ENCODE measurements around the gene EFNA5.

EFNA5 gene

DNA sequence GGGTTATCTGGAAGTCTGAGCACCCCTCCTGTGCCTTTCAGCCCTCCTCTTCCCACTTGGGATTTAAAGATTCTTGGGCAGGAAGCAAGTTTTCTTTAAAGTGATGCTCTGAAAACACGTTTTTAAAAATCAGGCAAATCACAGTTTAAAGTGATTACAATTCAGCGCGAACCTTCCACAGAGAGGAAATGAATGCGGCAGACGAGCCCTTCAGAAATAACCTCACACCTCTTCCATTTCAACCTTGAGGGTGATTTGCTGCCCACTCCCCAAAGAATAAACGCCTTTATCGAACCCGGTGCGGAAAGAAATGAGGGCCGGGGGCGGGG, 2.3 kb upstream of the EFNA5 start:
- H3K27me3 ChIP-seq (ENCODE audit: control insufficient read depth in 1 of 2, insufficient read depth in 2 of 2, low read length in 2 of 2) = peaks cover 9 to 19% of the 10 kb centered on the region in 2 donors
- H3K4me3 ChIP-seq (ENCODE audit: low read length in 2 of 2) = peak overlapping the region; percentile 81 to 93
- H3K36me3 ChIP-seq (ENCODE audit: control insufficient read depth in 2 of 2, insufficient read depth in 2 of 2, low read length in 2 of 2) = no peaks in the 10 kb centered on the region
- peak overlapping the region in 1 of 2 donors; percentile 46 for H3K9ac ChIP-seq (ENCODE audit: low read length in 2 of 2)
- H3K27ac ChIP-seq (ENCODE audit: low read length) = no peak overlapping the region
- peaks cover 22% of the 10 kb centered on the region for H3K4me1 ChIP-seq (ENCODE audit: control insufficient read depth, insufficient read depth, low read length)
- no peaks in the 10 kb centered on the region for H3K9me3 ChIP-seq (ENCODE audit: control insufficient read depth in 2 of 2, low read length in 2 of 2)

DNA sequence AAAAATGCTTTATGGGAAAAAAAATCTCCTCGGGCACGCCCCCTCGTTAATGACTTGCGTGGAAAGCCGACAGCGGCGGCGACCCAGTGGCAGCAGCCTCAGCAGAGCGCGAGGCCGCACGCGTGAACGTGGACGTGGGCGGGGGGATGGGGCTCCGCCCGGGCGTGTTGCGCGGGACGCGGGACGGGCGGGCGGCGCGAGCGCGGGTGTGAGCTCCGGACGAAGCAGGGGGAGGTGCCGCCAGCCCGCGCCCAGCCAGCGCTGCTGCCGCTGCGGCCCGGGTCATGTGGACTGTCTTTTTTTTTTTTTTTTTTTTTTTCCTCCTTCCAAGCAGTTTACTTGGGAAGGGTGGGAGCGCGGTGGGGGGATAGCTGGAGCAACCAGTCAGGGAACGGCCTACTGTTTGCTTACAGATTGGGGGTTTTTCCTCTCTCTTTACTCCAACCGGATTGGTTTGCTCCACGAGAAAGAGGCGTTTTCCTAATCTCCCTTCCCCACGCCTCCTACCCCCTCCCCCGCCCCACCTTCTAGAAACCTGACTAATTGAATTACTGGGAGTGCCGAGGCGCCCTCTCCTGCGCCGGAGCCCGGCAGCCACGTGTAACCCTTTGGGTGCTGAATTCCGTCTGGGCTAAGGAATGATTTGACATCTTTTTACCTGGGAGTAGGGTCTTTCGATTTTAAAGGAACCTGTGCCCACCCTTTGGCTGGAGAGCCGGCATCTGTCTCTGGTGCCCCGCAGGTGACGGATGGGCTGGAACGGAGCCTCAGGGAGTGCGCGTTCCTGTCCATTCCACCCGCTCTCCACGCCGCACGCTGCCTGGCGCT, 1.7 kb upstream of the EFNA5 start:
- Histone ChIP-seq H3K9me3 (ENCODE audit: control insufficient read depth in 2 of 2, low read length in 2 of 2) (no peaks in the 10 kb centered on the region), H3K9ac (ENCODE audit: low read length in 2 of 2) (peak overlapping the region; percentile 36 to 58), H3K4me3 (ENCODE audit: low read length in 2 of 2) (peak overlapping the region; percentile 81 to 93), H3K27ac (ENCODE audit: low read length) (no peak overlapping the region), H3K4me1 (ENCODE audit: control insufficient read depth, insufficient read depth, low read length) (peaks cover 22% of the 10 kb centered on the region), H3K36me3 (ENCODE audit: control insufficient read depth in 2 of 2, insufficient read depth in 2 of 2, low read length in 2 of 2) (no peaks in the 10 kb centered on the region), H3K27me3 (ENCODE audit: control insufficient read depth in 1 of 2, insufficient read depth in 2 of 2, low read length in 2 of 2) (peaks cover 9 to 19% of the 10 kb centered on the region in 2 donors)

DNA sequence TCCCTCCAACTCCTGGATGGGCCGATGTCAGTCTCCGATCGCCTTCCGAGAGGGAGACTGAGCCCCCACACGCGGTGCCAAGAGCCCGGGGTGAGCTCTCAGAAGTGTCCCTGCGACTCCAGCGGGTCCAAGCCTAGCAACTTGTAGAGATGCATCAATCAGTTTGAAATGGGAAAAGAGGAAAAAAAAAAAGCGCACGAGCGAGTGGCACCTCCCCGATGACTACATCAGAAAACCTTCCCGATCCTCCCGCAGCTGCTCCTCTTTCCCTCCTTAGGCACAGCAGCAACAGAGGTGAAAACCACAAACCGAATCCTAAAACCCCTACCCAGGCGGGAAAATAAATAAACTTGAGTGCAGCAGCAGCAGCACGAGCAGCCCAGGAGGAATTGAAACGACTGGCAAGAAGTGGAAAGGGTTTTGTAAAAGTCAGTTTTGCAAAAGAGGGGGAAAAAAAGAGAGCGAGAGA, 1.0 kb upstream of the EFNA5 start:
- peak overlapping the region; percentile 81 to 93 for H3K4me3 ChIP-seq (ENCODE audit: low read length in 2 of 2)
- H3K36me3 ChIP-seq (ENCODE audit: control insufficient read depth in 2 of 2, insufficient read depth in 2 of 2, low read length in 2 of 2) = no peaks in the 10 kb centered on the region
- H3K4me1 ChIP-seq (ENCODE audit: control insufficient read depth, insufficient read depth, low read length) = peaks cover 22% of the 10 kb centered on the region
- H3K27me3 ChIP-seq (ENCODE audit: control insufficient read depth in 1 of 2, insufficient read depth in 2 of 2, low read length in 2 of 2) = peaks cover 9 to 19% of the 10 kb centered on the region in 2 donors
- no peaks in the 10 kb centered on the region for H3K9me3 ChIP-seq (ENCODE audit: control insufficient read depth in 2 of 2, low read length in 2 of 2)
- no peak overlapping the region for H3K27ac ChIP-seq (ENCODE audit: low read length)
- peak overlapping the region in 1 of 2 donors; percentile 58 for H3K9ac ChIP-seq (ENCODE audit: low read length in 2 of 2)

DNA sequence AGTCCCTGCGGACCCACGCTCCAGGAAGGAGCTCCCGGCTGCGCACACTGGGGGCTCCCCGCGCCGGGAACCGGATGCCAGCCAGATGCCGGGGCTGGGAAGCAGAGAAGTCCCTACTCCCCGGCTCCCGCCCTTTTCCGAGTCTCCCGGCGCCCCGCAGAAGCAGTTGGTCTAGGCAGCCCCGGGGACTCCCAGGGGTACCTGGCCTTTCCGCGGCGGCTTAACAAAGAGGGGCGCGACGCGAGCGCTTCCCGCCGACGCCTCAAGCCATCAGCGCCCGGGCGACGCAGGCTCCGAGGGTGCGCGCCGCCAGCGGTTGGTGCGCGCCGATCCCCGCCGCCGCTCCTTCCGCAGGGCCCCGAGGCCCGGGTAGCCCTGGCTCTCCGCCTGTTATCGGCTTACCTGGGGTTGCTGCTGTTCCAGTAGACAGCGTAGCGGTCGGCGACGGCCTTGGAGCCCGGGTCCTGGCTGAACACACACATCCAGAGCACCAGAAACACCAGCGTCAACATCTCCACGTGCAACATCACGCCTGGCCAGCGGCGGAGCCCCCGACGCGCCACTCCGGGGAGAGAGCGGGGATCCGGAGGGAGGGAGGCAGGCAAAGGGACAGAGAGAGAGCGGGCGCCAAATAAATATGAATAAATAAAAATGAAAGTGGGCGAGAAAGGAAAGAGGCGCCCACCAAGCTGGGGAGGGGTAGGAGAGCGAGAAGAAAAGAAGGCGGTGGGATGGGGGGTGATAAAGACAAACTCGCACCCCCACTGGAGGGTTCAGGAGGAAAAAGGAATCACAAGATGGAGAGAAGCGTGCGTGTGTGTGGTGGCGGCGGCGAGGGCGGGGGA, 428 bp downstream of the EFNA5 start:
- peaks cover 22% of the 10 kb centered on the region for H3K4me1 ChIP-seq (ENCODE audit: control insufficient read depth, insufficient read depth, low read length)

DNA sequence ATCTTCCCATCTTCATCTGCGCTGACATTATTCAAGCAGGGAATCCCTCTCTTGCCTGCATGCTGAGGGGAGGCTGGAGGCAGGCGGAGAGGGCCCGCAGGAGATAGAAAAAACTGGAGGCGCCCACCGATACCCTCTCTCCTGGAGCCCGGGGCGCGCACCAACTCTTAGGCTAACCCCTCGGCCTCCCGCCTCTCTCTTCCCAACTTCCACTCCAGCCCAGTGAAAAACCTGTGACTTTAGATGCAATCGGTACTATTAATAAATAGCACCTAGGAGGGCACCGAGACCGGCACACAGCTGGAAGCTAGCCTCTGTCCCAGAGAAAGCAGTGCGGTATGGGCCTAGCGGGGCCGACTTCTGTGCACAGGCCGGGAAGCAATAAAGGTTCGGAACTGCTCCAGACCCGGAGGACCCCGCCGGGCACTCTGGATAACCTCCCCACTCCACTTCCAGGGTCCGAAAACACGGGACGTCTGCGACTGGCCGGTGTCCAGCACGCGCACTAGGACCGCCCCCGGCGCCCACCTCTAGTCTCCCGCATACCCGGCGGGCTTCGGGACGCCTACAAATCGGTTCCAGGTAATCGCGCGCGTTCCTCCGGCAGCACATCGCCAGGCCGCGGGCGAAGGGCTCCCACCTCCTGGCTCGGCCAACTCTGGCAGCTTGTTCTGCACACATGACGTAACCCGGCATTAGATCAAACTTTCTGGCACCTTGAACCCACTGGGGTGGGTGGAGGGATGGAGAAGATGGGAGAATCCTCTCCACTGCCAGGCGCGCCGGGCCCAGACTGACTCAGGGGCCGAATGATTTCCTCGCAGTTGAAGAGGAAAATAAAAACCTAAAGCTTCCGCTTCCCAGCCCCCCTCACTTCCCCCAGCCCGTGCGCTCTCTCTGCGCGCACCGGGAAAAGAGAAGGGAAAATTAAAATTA, 1.4 kb downstream of the EFNA5 start:
- Histone ChIP-seq H3K27ac (ENCODE audit: low read length) (no peak overlapping the region), H3K9ac (ENCODE audit: low read length in 2 of 2) (peak overlapping the region; percentile 15 to 29), H3K9me3 (ENCODE audit: control insufficient read depth in 2 of 2, low read length in 2 of 2) (no peaks in the 10 kb centered on the region), H3K27me3 (ENCODE audit: control insufficient read depth in 1 of 2, insufficient read depth in 2 of 2, low read length in 2 of 2) (peaks cover 9 to 19% of the 10 kb centered on the region in 2 donors), H3K36me3 (ENCODE audit: control insufficient read depth in 2 of 2, insufficient read depth in 2 of 2, low read length in 2 of 2) (no peaks in the 10 kb centered on the region), H3K4me3 (ENCODE audit: low read length in 2 of 2) (peak overlapping the region; percentile 43 to 81), H3K4me1 (ENCODE audit: control insufficient read depth, insufficient read depth, low read length) (peaks cover 22% of the 10 kb centered on the region)

More for the DNA sequence above, 428 bp downstream of the EFNA5 start:
- H3K36me3 ChIP-seq (ENCODE audit: control insufficient read depth in 2 of 2, insufficient read depth in 2 of 2, low read length in 2 of 2) = no peaks in the 10 kb centered on the region
- peak overlapping the region; percentile 73 to 81 for H3K4me3 ChIP-seq (ENCODE audit: low read length in 2 of 2)
- H3K9ac ChIP-seq (ENCODE audit: low read length in 2 of 2) = peak overlapping the region in 1 of 2 donors; percentile 33
- no peaks in the 10 kb centered on the region for H3K9me3 ChIP-seq (ENCODE audit: control insufficient read depth in 2 of 2, low read length in 2 of 2)
- H3K27ac ChIP-seq (ENCODE audit: low read length) = no peak overlapping the region
- H3K27me3 ChIP-seq (ENCODE audit: control insufficient read depth in 1 of 2, insufficient read depth in 2 of 2, low read length in 2 of 2) = peaks cover 9 to 19% of the 10 kb centered on the region in 2 donors

DNA sequence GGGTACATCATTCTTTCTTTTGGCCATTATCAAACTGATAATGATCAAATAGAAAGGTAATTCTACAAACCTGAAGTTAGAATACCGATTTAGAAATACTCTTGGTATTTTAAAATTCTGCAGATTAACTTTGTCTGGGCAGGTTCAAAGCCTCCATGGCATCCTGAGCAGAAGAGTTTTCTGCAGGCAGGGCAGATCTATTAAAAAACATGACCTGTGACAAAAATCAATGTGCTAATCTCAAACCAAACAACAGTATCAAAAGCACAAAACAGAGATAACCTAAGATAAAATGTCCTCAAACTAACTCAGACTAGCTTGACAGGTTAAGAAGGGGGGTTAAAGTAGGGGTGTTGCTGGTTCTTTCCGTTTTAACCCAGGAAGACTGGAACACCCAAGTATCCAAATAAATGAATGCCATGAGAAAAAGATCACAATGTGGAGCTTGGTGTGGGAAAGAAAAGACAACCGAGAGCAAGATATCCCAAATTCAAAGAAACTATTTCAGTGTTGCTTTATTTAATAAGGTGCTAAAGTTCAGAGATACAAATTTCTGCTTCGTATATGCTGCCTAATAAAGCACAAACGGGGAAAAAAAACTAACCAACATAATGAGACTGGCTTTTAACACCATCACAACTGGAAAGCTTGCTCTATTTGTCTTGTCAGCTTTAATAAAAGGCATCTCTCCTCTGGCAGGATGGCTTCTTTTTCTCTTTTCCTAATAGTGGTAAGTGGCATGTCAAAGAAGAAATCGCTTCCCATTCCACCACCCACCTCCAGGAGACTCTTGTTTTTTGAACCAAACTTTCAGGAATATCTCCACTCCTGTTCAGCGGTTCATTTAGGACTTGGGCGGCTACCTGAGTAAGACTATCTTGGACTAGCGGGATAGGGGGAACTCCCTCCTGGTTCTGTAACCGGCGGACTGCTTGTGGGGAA, 2.3 kb downstream of the EFNA5 start:
- peaks cover 9 to 19% of the 10 kb centered on the region in 2 donors for H3K27me3 ChIP-seq (ENCODE audit: control insufficient read depth in 1 of 2, insufficient read depth in 2 of 2, low read length in 2 of 2)

DNA sequence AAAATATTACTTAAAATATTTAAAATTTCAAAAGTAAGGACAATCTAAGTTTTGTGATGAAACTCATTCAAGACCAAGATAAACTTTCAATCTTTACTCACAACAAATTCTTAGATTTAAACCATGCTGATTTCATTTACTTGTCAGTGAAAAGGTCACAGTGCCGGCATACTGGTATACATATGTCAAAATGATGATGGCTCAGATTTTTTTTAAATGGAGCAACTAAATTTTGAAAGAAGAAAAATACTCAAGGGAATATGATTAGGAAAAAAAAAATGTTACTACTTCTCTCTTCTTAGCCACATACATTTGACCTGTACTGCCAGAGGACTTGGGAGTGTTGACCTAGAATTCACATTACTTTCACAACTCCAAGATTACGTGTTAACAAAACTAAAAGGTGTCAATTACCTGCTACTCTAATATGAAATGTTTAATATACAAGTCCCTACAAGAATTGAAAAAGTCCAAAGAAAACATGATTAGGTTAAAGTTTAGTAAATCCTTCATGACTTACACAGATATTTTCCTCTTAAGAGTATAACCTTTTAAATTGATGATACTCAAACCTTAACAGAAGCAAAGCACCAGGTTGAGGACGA, 4.6 kb downstream of the EFNA5 start:
- Histone ChIP-seq H3K27me3 (ENCODE audit: control insufficient read depth in 1 of 2, insufficient read depth in 2 of 2, low read length in 2 of 2) (peaks cover 9 to 15% of the 10 kb centered on the region in 2 donors), H3K9ac (ENCODE audit: low read length in 2 of 2) (no peak overlapping the region), H3K27ac (ENCODE audit: low read length) (no peak overlapping the region), H3K4me3 (ENCODE audit: low read length in 2 of 2) (no peak overlapping the region), H3K36me3 (ENCODE audit: control insufficient read depth in 2 of 2, insufficient read depth in 2 of 2, low read length in 2 of 2) (no peaks in the 10 kb centered on the region), H3K9me3 (ENCODE audit: control insufficient read depth in 2 of 2, low read length in 2 of 2) (no peaks in the 10 kb centered on the region), H3K4me1 (ENCODE audit: control insufficient read depth, insufficient read depth, low read length) (peaks cover 13% of the 10 kb centered on the region)

More for the DNA sequence above, 2.3 kb downstream of the EFNA5 start:
- H3K27ac ChIP-seq (ENCODE audit: low read length) = no peak overlapping the region
- H3K9me3 ChIP-seq (ENCODE audit: control insufficient read depth in 2 of 2, low read length in 2 of 2) = no peaks in the 10 kb centered on the region
- H3K9ac ChIP-seq (ENCODE audit: low read length in 2 of 2) = no peak overlapping the region
- H3K4me1 ChIP-seq (ENCODE audit: control insufficient read depth, insufficient read depth, low read length) = peaks cover 22% of the 10 kb centered on the region
- peak overlapping the region in 1 of 2 donors; percentile 81 for H3K4me3 ChIP-seq (ENCODE audit: low read length in 2 of 2)
- H3K36me3 ChIP-seq (ENCODE audit: control insufficient read depth in 2 of 2, insufficient read depth in 2 of 2, low read length in 2 of 2) = no peaks in the 10 kb centered on the region

DNA sequence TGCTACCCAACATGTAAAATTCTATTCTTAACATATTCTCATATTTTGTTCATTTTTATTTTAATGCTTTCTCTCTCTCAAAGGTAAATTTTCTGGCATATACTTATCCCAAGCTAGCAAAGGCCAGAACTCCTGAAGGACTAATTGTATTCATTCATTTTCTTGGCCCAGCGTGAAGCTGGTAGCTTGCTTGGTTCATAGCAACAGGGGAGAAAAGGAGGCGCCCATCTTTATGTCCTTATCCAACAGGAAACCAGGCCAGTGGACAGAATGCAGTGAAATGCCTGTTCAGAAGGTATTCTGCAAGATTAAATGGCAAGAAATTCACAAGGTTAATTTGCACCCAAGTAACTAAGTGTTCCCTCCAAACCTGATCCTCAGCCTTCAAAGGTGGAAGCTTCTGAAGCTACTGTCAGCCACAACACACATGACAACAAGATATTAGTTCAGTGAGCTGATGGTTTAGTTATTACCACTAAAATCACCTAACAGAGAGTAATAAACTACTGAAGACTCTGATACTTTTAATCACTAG, 5.6 kb downstream of the EFNA5 start:
- no peaks in the 10 kb centered on the region for H3K36me3 ChIP-seq (ENCODE audit: control insufficient read depth in 2 of 2, insufficient read depth in 2 of 2, low read length in 2 of 2)
- H3K27ac ChIP-seq (ENCODE audit: low read length) = no peak overlapping the region
- H3K27me3 ChIP-seq (ENCODE audit: control insufficient read depth in 1 of 2, insufficient read depth in 2 of 2, low read length in 2 of 2) = peaks cover 6 to 12% of the 10 kb centered on the region in 2 donors
- H3K9me3 ChIP-seq (ENCODE audit: control insufficient read depth in 2 of 2, low read length in 2 of 2) = no peaks in the 10 kb centered on the region
- peaks cover 6% of the 10 kb centered on the region for H3K4me1 ChIP-seq (ENCODE audit: control insufficient read depth, insufficient read depth, low read length)
- H3K9ac ChIP-seq (ENCODE audit: low read length in 2 of 2) = no peak overlapping the region
- no peak overlapping the region for H3K4me3 ChIP-seq (ENCODE audit: low read length in 2 of 2)

DNA sequence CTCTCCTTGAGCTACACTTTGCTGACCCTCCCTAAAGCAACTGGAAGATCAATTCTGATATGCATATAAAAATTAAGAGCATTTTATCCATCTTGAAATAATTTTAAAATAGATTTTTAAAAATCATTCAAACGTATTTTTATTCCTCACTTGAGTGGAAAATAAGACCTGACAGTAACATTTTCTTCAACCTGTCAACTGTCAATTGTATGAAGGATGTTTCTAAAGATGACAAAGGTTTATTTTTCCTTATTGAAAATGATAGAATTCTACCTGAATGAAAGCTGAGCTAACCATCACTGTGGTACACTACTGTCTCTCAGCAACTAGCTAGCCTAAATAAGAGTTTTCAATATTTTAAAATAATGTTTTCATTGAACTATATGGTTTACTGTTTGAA, 7.0 kb downstream of the EFNA5 start:
- Histone ChIP-seq H3K4me1 (ENCODE audit: control insufficient read depth, insufficient read depth, low read length) (no peaks in the 10 kb centered on the region), H3K4me3 (ENCODE audit: low read length in 2 of 2) (no peak overlapping the region), H3K36me3 (ENCODE audit: control insufficient read depth in 2 of 2, insufficient read depth in 2 of 2, low read length in 2 of 2) (no peaks in the 10 kb centered on the region), H3K27me3 (ENCODE audit: control insufficient read depth in 1 of 2, insufficient read depth in 2 of 2, low read length in 2 of 2) (no peaks in the 10 kb centered on the region), H3K27ac (ENCODE audit: low read length) (no peak overlapping the region), H3K9ac (ENCODE audit: low read length in 2 of 2) (no peak overlapping the region), H3K9me3 (ENCODE audit: control insufficient read depth in 2 of 2, low read length in 2 of 2) (no peaks in the 10 kb centered on the region)
